Endothelial cell of umbilical vein (primary cell): ENCODE data around the gene PTPN2. TPM values are rescaled to one million over a fixed set of nuclear protein-coding genes. Genes with fewer than 3 reads are reported as not detected.

Experiments used
- BruUV-seq: library from RNA; stranded (reverse); fragments of 400-500 nt; replicated peaks from 2 replicates; lab custom pipeline; 2021; lab: Mats Ljungman, UMichigan
- CTCF ChIA-PET: fragments of 300-600, 350-600 bp; sonication (Branson Sonifier 250); formaldehyde crosslinking; loops from one replicate; lab custom pipeline; 2021; ENCODE audit warnings: antibody characterized with exemption, inconsistent platforms; lab: Charles Lee
- POLR2A ChIA-PET: fragments of 300-600, 350-600 bp; sonication (Branson Sonifier 250); formaldehyde crosslinking; loops from one replicate; lab custom pipeline; 2021; ENCODE audit warnings: antibody characterized with exemption, inconsistent platforms; lab: Charles Lee
- DNase-seq: peaks from one replicate; pipeline ENCODE4 v3.0.0-alpha.2; 2011; ENCODE audit warnings: low read depth, low spot score
- FAIRE-seq: peaks from 2 replicates; lab custom pipeline; 2011; peaks lifted over from hg19 to GRCh38; lab: Jason Lieb, UNC
- H2AFZ ChIP-seq: 2 replicates; pipeline ENCODE4 v1.6.0; 2012; ENCODE audit warnings: low read depth, low read length, control low read depth, inconsistent platforms
- H3K27ac ChIP-seq: 2 replicates; pipeline ENCODE4 v1.5.1; 2011; ENCODE audit warnings: low read depth, mild to moderate bottlenecking, control low read depth, low read length, moderate library complexity; ENCODE audit not compliant: insufficient read depth
- H3K27me3 ChIP-seq, 2 experiments: 2 replicates each; pipeline versions ENCODE4 v1.6.0 to v1.6.1; 2011; ENCODE audit warnings: low read length in 2 of 2, mixed read lengths in 1 of 2; ENCODE audit not compliant: control insufficient read depth in 2 of 2, insufficient read depth in 2 of 2
- H3K36me3 ChIP-seq, 2 experiments: 2 replicates in 1 of 2; 3 replicates in 1 of 2; pipeline ENCODE4 v1.5.1; 2011; ENCODE audit warnings: low read length in 2 of 2, mild to moderate bottlenecking in 1 of 2, moderate library complexity in 1 of 2; ENCODE audit not compliant: control insufficient read depth in 2 of 2, insufficient read depth in 2 of 2; ENCODE audit errors: extremely low read depth in 1 of 2
- H3K4me1 ChIP-seq: 3 replicates; pipeline ENCODE4 v1.5.1; 2011; ENCODE audit warnings: mild to moderate bottlenecking, low read length; ENCODE audit not compliant: control insufficient read depth, insufficient read depth; ENCODE audit errors: extremely low read depth
- H3K4me2 ChIP-seq: 2 replicates; pipeline ENCODE4 v1.6.1; 2011; ENCODE audit warnings: low read length, control low read depth, mixed read lengths; ENCODE audit not compliant: insufficient read depth
- H3K4me3 ChIP-seq, 3 experiments: fragments of 200-600 bp in 1 of 3; sonication (generic), shearing (Covaris generic) in 1 of 3; replicated peaks in 1 of 3; 2 replicates each; pipeline ENCODE4 v1.5.1; 2011 to 2016; ENCODE audit warnings: control low read depth in 3 of 3, low read length in 3 of 3, mild to moderate bottlenecking in 2 of 3, inconsistent platforms in 1 of 3, low read depth in 1 of 3, moderate library complexity in 1 of 3; ENCODE audit not compliant: insufficient read depth in 1 of 3
- H3K79me2 ChIP-seq: 2 replicates; pipeline ENCODE4 v1.6.0; 2012; ENCODE audit warnings: low read length, inconsistent platforms; ENCODE audit not compliant: control insufficient read depth, insufficient read depth
- H3K9ac ChIP-seq: replicated peaks from 2 replicates; pipeline ENCODE3; 2011; ENCODE audit warnings: low read length, control low read depth; ENCODE audit not compliant: insufficient read depth; ENCODE audit errors: extremely low read depth
- H3K9me1 ChIP-seq: replicated peaks from 3 replicates; pipeline ENCODE4 v1.6.0; 2011; ENCODE audit warnings: mild to moderate bottlenecking, low read length; ENCODE audit not compliant: control insufficient read depth, insufficient read depth; ENCODE audit errors: extremely low read depth
- H3K9me3 ChIP-seq: replicated peaks from 2 replicates; pipeline ENCODE4 v1.5.1; 2012; ENCODE audit warnings: low read length, inconsistent platforms; ENCODE audit not compliant: control insufficient read depth, insufficient read depth
- H4K20me1 ChIP-seq: replicated peaks from 2 replicates; pipeline ENCODE3; 2011; ENCODE audit warnings: mild to moderate bottlenecking, low read length; ENCODE audit not compliant: control insufficient read depth, insufficient read depth; ENCODE audit errors: extremely low read depth
- CTCF ChIP-seq, 2 donors: IDR thresholded peaks; 1 replicate in 1 of 2; 2 replicates in 1 of 2; pipeline ENCODE4 v1.5.1; 2011; ENCODE audit warnings: low read length in 2 of 2, mild to moderate bottlenecking in 2 of 2, moderate library complexity in 2 of 2, control low read depth in 1 of 2, inconsistent platforms in 1 of 2, low read depth in 1 of 2; ENCODE audit not compliant: insufficient read depth in 1 of 2; ENCODE audit errors: extremely low read depth in 1 of 2
- EZH2 ChIP-seq: IDR thresholded peaks from 2 replicates; pipeline ENCODE4 v1.6.1; 2012; ENCODE audit warnings: borderline replicate concordance, low read depth, mild to moderate bottlenecking, moderate library complexity, low read length, inconsistent platforms; ENCODE audit not compliant: severe bottlenecking
- FOS ChIP-seq: IDR thresholded peaks from 2 replicates; pipeline ENCODE4 v1.6.1; 2011; ENCODE audit warnings: mild to moderate bottlenecking, low read length, moderate library complexity, borderline replicate concordance; ENCODE audit not compliant: insufficient read depth
- GATA2 ChIP-seq: IDR thresholded peaks from 2 replicates; pipeline ENCODE4 v1.7.0; 2011; ENCODE audit warnings: low read depth, mild to moderate bottlenecking, moderate library complexity, mixed read lengths, low read length; ENCODE audit not compliant: insufficient read length, insufficient read depth
- JUN ChIP-seq: IDR thresholded peaks from 2 replicates; pipeline ENCODE4 v1.6.1; 2011; ENCODE audit warnings: borderline replicate concordance, low read depth; ENCODE audit not compliant: insufficient read length, insufficient read depth
- MAX ChIP-seq: IDR thresholded peaks from 2 replicates; pipeline ENCODE4 v1.6.1; 2011; ENCODE audit not compliant: insufficient read depth, insufficient read length
- MYC ChIP-seq: IDR thresholded peaks from one replicate; pipeline ENCODE4 v1.6.1; 2011; ENCODE audit warnings: mild to moderate bottlenecking, low read depth, low read length
- POLR2A ChIP-seq: IDR thresholded peaks from 2 replicates; pipeline ENCODE4 v1.6.1; 2012; ENCODE audit warnings: low read depth, mild to moderate bottlenecking, control low read depth, low read length
- POLR2AphosphoS5 ChIP-seq: IDR thresholded peaks from 2 replicates; pipeline ENCODE4 v1.6.1; 2012; ENCODE audit warnings: low read depth, mild to moderate bottlenecking, control low read depth, low read length, moderate library complexity; ENCODE audit not compliant: insufficient read depth
- dilution Hi-C: fragments of 300-500 bp; cut with MboI; formaldehyde crosslinking; loops from one replicate; pipeline ENCODE4 v1.15.0; 2019; ENCODE audit warnings: low sequenced_read_pairs; ENCODE audit not compliant: extremely low pct_ligation_motif_present
- intact Hi-C: fragments of 100-400 bp; cut with micrococcal nuclease; formaldehyde crosslinking; loops from one replicate; pipeline ENCODE4 v1.10.0; 2022
- polyA plus RNA-seq, 4 experiments: library from polyadenylated mRNA; depleted of rRNA in 3 of 4; stranded (reverse) in 3 of 4; unstranded in 1 of 4; fragments of >200 nt; gene quantifications; 2 replicates each; pipeline versions ENCODE4 v1.2.1 to v1.2.3, GENCODE V29; 2011 to 2012; ENCODE audit warnings: missing spikeins in 1 of 4
- total RNA-seq: library from RNA; stranded (reverse); gene quantifications from 2 replicates; pipeline ENCODE4 v1.2.3, GENCODE V29; 2021

The PTPN2 gene
- total and polyA plus RNA-seq, 2 donors (not counting 3 experiments of a cell fraction or from before 2014, with no cell fraction given) = 8.2 to 20.9 TPM

GRCh38 chr18:12791610-12792009 lies 92.4 kb downstream of the PTPN2 start:
- H3K9me1 ChIP-seq = no peaks in the 10 kb centered on the region
- no peaks in the 10 kb centered on the region for H3K36me3 ChIP-seq
- no peak overlapping the region for H2AFZ ChIP-seq
- no peaks in the 10 kb centered on the region for H3K4me1 ChIP-seq
- DNase-seq = no peak
- dilution Hi-C loops (no loop called here), intact Hi-C loops (no loop called here)
- no peaks in the 10 kb centered on the region for H3K79me2 ChIP-seq
- H3K9ac ChIP-seq = no peak overlapping the region
- no peaks in the 10 kb centered on the region for H3K9me3 ChIP-seq
- no peaks in the 10 kb centered on the region for H4K20me1 ChIP-seq
- H3K4me2 ChIP-seq = no peak overlapping the region
- H3K27me3 ChIP-seq = no peaks in the 10 kb centered on the region
- no TSS peak for BruUV-seq
- TF ChIP-seq GATA2 (no peak), MYC (no peak), POLR2AphosphoS5 (no peak), POLR2A (no peak), FOS (no peak), EZH2 (no peak), MAX (no peak), CTCF (IDR thresholded peaks at IDR 0.05; ENCODE audit: extremely low read depth in 1 of 2, insufficient read depth in 1 of 2, low read depth in 1 of 2, low read length in 2 of 2) (no peak), JUN (no peak)
- H3K4me3 ChIP-seq = no peak overlapping the region
- no peak overlapping the region for H3K27ac ChIP-seq
- FAIRE-seq = no peak
- ChIA-PET CTCF (no interaction called here), POLR2A (no interaction called here)
